H1 (cell line): ENCODE measurements around the gene ARSA. TPM values are rescaled to one million over a fixed set of nuclear protein-coding genes. Genes with fewer than 3 reads are reported as not detected.

Experiments
- CTCF ChIA-PET: fragments of 300-600 bp; sonication (Branson Sonifier 250); formaldehyde crosslinking; loops from one replicate; lab custom pipeline; 2021; ENCODE audit not compliant: partially characterized antibody; lab: Charles Lee
- POLR2A ChIA-PET: fragments of 300-600 bp; sonication (Branson Sonifier 250); formaldehyde crosslinking; loops from one replicate; lab custom pipeline; 2021; ENCODE audit warnings: inconsistent platforms; ENCODE audit not compliant: partially characterized antibody; lab: Charles Lee
- DNase-seq, 2 experiments: peaks; one replicate each; pipeline versions ENCODE4 v3.0.0 to v3.0.0-alpha.2; 2010 to 2022; ENCODE audit warnings: low spot score in 2 of 2, low read depth in 1 of 2, mixed read lengths in 1 of 2
- FAIRE-seq: peaks from 2 replicates; lab custom pipeline; 2011; peaks lifted over from hg19 to GRCh38; lab: Jason Lieb, UNC
- H2AFZ ChIP-seq: 2 replicates; pipeline ENCODE4 v1.8.1; 2012; ENCODE audit warnings: low read length, inconsistent platforms
- H2AK5ac ChIP-seq: 2 replicates; pipeline ENCODE4 v1.6.1; 2013; ENCODE audit warnings: low read depth, low read length
- H2BK120ac ChIP-seq: replicated peaks from 2 replicates; pipeline ENCODE3; 2013; ENCODE audit warnings: low read depth, low read length, inconsistent platforms
- H2BK12ac ChIP-seq: 2 replicates; pipeline ENCODE4 v1.6.1; 2013; ENCODE audit warnings: low read depth, low read length
- H2BK15ac ChIP-seq: 2 replicates; pipeline ENCODE4 v1.6.1; 2013; ENCODE audit warnings: low read length
- H2BK20ac ChIP-seq: 2 replicates; pipeline ENCODE4 v1.6.1; 2013; ENCODE audit warnings: low read length
- H2BK5ac ChIP-seq: 2 replicates; pipeline ENCODE4 v1.6.1; 2013; ENCODE audit warnings: low read depth, low read length
- H3K14ac ChIP-seq: 2 replicates; pipeline ENCODE4 v1.6.1; 2013; ENCODE audit warnings: inconsistent platforms; ENCODE audit not compliant: insufficient read length
- H3K18ac ChIP-seq: 2 replicates; pipeline ENCODE4 v1.6.1; 2013; ENCODE audit warnings: low read length; ENCODE audit errors: extremely low read depth
- H3K23ac ChIP-seq: 2 replicates; pipeline ENCODE4 v1.6.1; 2013; ENCODE audit warnings: inconsistent platforms; ENCODE audit not compliant: insufficient read length
- H3K23me2 ChIP-seq: 2 replicates; pipeline ENCODE4 v1.6.1; 2013; ENCODE audit warnings: low read depth, low read length
- H3K27ac ChIP-seq: 2 replicates; pipeline ENCODE4 v1.6.1; 2011; ENCODE audit warnings: low read depth, low read length, inconsistent platforms
- H3K27me3 ChIP-seq, 4 experiments: replicated peaks in 1 of 4; 1 replicate in 1 of 4; 2 replicates in 3 of 4; pipeline versions ENCODE4 v1.6.1 to v1.8.1; 2011 to 2013; ENCODE audit warnings: low read length in 3 of 4, mild to moderate bottlenecking in 3 of 4, inconsistent platforms in 2 of 4, mixed read lengths in 2 of 4, moderate library complexity in 1 of 4; ENCODE audit not compliant: control insufficient read depth in 3 of 4, insufficient read depth in 3 of 4; ENCODE audit errors: extremely low read depth in 1 of 4
- H3K36me3 ChIP-seq, 4 experiments: 2 replicates each; pipeline versions ENCODE4 v1.6.1 to v1.8.1; 2011 to 2013; ENCODE audit warnings: mild to moderate bottlenecking in 4 of 4, low read length in 3 of 4, moderate library complexity in 2 of 4, control low read depth in 1 of 4, inconsistent platforms in 1 of 4; ENCODE audit not compliant: insufficient read depth in 4 of 4, control insufficient read depth in 2 of 4
- H3K4ac ChIP-seq: replicated peaks from 2 replicates; pipeline ENCODE3; 2013; ENCODE audit warnings: low read length, low read depth, mixed read lengths, inconsistent platforms; ENCODE audit not compliant: insufficient read length
- H3K4me1 ChIP-seq, 4 experiments: replicated peaks in 1 of 4; 1 replicate in 1 of 4; 2 replicates in 3 of 4; pipeline versions ENCODE4 v1.6.1 to v1.8.1; 2011 to 2013; ENCODE audit warnings: low read length in 3 of 4, inconsistent platforms in 2 of 4, mixed read lengths in 1 of 4; ENCODE audit not compliant: insufficient read depth in 4 of 4, control insufficient read depth in 3 of 4
- H3K4me2 ChIP-seq, 2 experiments: 2 replicates each; pipeline versions ENCODE4 v1.6.1 to v1.8.1; 2011 to 2013; ENCODE audit warnings: low read depth in 2 of 2, low read length in 2 of 2, control low read depth in 1 of 2, inconsistent platforms in 1 of 2, mild to moderate bottlenecking in 1 of 2; ENCODE audit not compliant: insufficient read depth in 1 of 2
- H3K4me3 ChIP-seq, 4 experiments: fragments of 200-600, 300-600 bp in 1 of 4; sonication (generic), shearing (Covaris generic), sonication (Bioruptor Twin) in 1 of 4; 2 replicates each; pipeline versions ENCODE4 v1.5.1 to v1.8.1; 2011 to 2016; ENCODE audit warnings: low read length in 4 of 4, low read depth in 3 of 4, control low read depth in 2 of 4, inconsistent platforms in 2 of 4, mild to moderate bottlenecking in 2 of 4, mixed read lengths in 1 of 4, moderate library complexity in 1 of 4; ENCODE audit not compliant: insufficient read depth in 2 of 4; ENCODE audit errors: extremely low read depth in 1 of 4
- H3K56ac ChIP-seq: replicated peaks from 2 replicates; pipeline ENCODE3; 2013; ENCODE audit warnings: low read depth, mild to moderate bottlenecking, mixed read lengths, low read length, inconsistent platforms; ENCODE audit not compliant: insufficient read length
- H3K79me1 ChIP-seq: 2 replicates; pipeline ENCODE4 v1.6.1; 2013; ENCODE audit warnings: low read depth, low read length, control low read depth
- H3K79me2 ChIP-seq, 2 experiments: 2 replicates each; pipeline versions ENCODE4 v1.6.1 to v1.8.1; 2012 to 2013; ENCODE audit warnings: low read length in 2 of 2, mild to moderate bottlenecking in 2 of 2, inconsistent platforms in 1 of 2; ENCODE audit not compliant: insufficient read depth in 2 of 2, control insufficient read depth in 1 of 2
- H3K9ac ChIP-seq, 4 experiments: replicated peaks in 1 of 4; 1 replicate in 1 of 4; 2 replicates in 3 of 4; pipeline versions ENCODE4 v1.6.1 to v1.8.1; 2011 to 2013; ENCODE audit warnings: low read depth in 3 of 4, low read length in 3 of 4, control low read depth in 2 of 4, mild to moderate bottlenecking in 2 of 4, moderate library complexity in 2 of 4, inconsistent platforms in 1 of 4; ENCODE audit errors: extremely low read depth in 1 of 4
- H3K9me3 ChIP-seq, 2 experiments: 2 replicates each; pipeline versions ENCODE4 v1.6.1 to v1.8.1; 2012 to 2013; ENCODE audit warnings: mild to moderate bottlenecking in 2 of 2, moderate library complexity in 2 of 2, control low read depth in 1 of 2, inconsistent platforms in 1 of 2, low read depth in 1 of 2, low read length in 1 of 2, mixed read lengths in 1 of 2; ENCODE audit not compliant: insufficient read depth in 2 of 2
- H4K20me1 ChIP-seq, 2 experiments: replicated peaks in 1 of 2; 2 replicates each; pipeline versions ENCODE3 to v1.8.1; 2011 to 2013; ENCODE audit warnings: inconsistent platforms in 2 of 2, low read length in 2 of 2, mild to moderate bottlenecking in 1 of 2; ENCODE audit not compliant: insufficient read depth in 2 of 2, control insufficient read depth in 1 of 2
- H4K5ac ChIP-seq: 2 replicates; pipeline ENCODE4 v1.6.1; 2013; ENCODE audit warnings: low read length, low read depth, mixed read lengths, inconsistent platforms; ENCODE audit not compliant: insufficient read length
- H4K8ac ChIP-seq: 2 replicates; pipeline ENCODE4 v1.8.0; 2013; ENCODE audit warnings: mild to moderate bottlenecking, moderate library complexity, low read length, inconsistent platforms; ENCODE audit not compliant: insufficient read depth; ENCODE audit errors: extremely low read depth
- H4K91ac ChIP-seq: replicated peaks from 2 replicates; pipeline ENCODE3; 2013; ENCODE audit warnings: low read length, mixed read lengths, inconsistent platforms; ENCODE audit not compliant: insufficient read length
- ATF2 ChIP-seq: IDR thresholded peaks from 2 replicates; pipeline ENCODE4 v1.6.1; 2012; ENCODE audit warnings: low read length, inconsistent platforms
- BCL11A ChIP-seq, 2 experiments: IDR thresholded peaks; one replicate each; pipeline ENCODE4 v1.6.1; 2011; ENCODE audit warnings: low read depth in 2 of 2, low read length in 2 of 2, mild to moderate bottlenecking in 2 of 2
- CBX8 ChIP-seq: fragments of 300-800, 300-1000 bp; sonication (generic); IDR thresholded peaks from 2 replicates; pipeline ENCODE4 v1.7.1; 2016; ENCODE audit warnings: low read depth, low read length, borderline replicate concordance
- EGR1 ChIP-seq: IDR thresholded peaks from 2 replicates; pipeline ENCODE4 v1.6.1; 2011; ENCODE audit warnings: low read depth, low read length, borderline replicate concordance
- GABPA ChIP-seq: IDR thresholded peaks from 2 replicates; pipeline ENCODE4 v1.6.1; 2011; ENCODE audit warnings: mild to moderate bottlenecking, low read length, moderate library complexity, borderline replicate concordance; ENCODE audit not compliant: insufficient read depth
- MAFK ChIP-seq: IDR thresholded peaks from 2 replicates; pipeline ENCODE4 v1.6.1; 2012; ENCODE audit warnings: low read depth, mild to moderate bottlenecking, improper control_type of control experiment, low read length
- NRF1 ChIP-seq: IDR thresholded peaks from 2 replicates; pipeline ENCODE4 v1.6.1; 2011; ENCODE audit warnings: mild to moderate bottlenecking, low read depth, low read length, improper control_type of control experiment
- PHF8 ChIP-seq: fragments of 200-600 bp; sonication (generic); conservative IDR thresholded peaks from 2 replicates; pipeline ENCODE4 v1.7.1; 2012; ENCODE audit warnings: low read depth, mild to moderate bottlenecking, inconsistent platforms, low read length, moderate library complexity
- RAD21 ChIP-seq, 2 experiments: IDR thresholded peaks in 1 of 2; conservative IDR thresholded peaks in 1 of 2; 2 replicates each; pipeline ENCODE4 v1.6.1; 2011; ENCODE audit warnings: low read depth in 2 of 2, low read length in 2 of 2, improper control_type of control experiment in 1 of 2, inconsistent platforms in 1 of 2, mild to moderate bottlenecking in 1 of 2, moderate library complexity in 1 of 2
- SAP30 ChIP-seq: fragments of 300-600 bp; sonication (generic); IDR thresholded peaks from 2 replicates; pipeline ENCODE4 v1.7.1; 2012; ENCODE audit warnings: low read length, moderate library complexity, mild to moderate bottlenecking, inconsistent platforms; ENCODE audit not compliant: insufficient read depth, insufficient replicate concordance
- SP4 ChIP-seq: IDR thresholded peaks from 2 replicates; pipeline ENCODE4 v1.6.1; 2012; ENCODE audit warnings: low read length, inconsistent platforms
- YY1 ChIP-seq: IDR thresholded peaks from 2 replicates; pipeline ENCODE4 v1.6.1; 2011; ENCODE audit warnings: low read depth, mild to moderate bottlenecking, low read length
- WGBS, 2 experiments: shearing (Covaris generic) in 1 of 2; methylation state at CpG; one replicate each; pipeline versions ENCODE4 v1.1.6 to v1.1.7; 2013 to 2015; ENCODE audit warnings: low lambda C conversion rate in 2 of 2, mixed read lengths in 2 of 2, inconsistent platforms in 1 of 2, low coverage in 1 of 2, missing lambda C conversion rate in 1 of 2; ENCODE audit not compliant: insufficient replicate concordance in 2 of 2, insufficient coverage in 1 of 2, insufficient read length in 1 of 2; ENCODE audit errors: extremely low coverage in 1 of 2, missing lambda C conversion rate in 1 of 2; 5-methylcytosine and 5-hydroxymethylcytosine counted together
- polyA plus RNA-seq, 7 experiments: library from polyadenylated mRNA; depleted of rRNA in 3 of 7; stranded (reverse) in 5 of 7; unstranded in 2 of 7; fragments of >200 nt in 5 of 7; fragments of 200-250 nt in 2 of 7; gene quantifications; 1 replicate in 5 of 7; 2 replicates in 1 of 7; 4 replicates in 1 of 7; pipeline versions ENCODE4 v1.2.1 to v1.2.3, GENCODE V29; 2011 to 2013; ENCODE audit warnings: missing spikeins in 2 of 7, mixed read lengths in 2 of 7
- total RNA-seq: library from RNA; stranded (reverse); fragmentation: NEBNext Ultra II Directional; extraction: Animal tissue kit (Norgen Biotek cat#: 25700); gene quantifications from 2 replicates; pipeline ENCODE4 v1.2.1, GENCODE V29; 2021

ARSA gene
- total and polyA plus RNA-seq, 2 of the 8 experiments (the other 6 are each of a cell fraction or from before 2014, with no cell fraction given): 9.8 to 10.1 TPM

- Histone ChIP-seq H2BK15ac (no peak overlapping the region), H3K4me3 (no peak overlapping the region), H3K79me1 (no peaks in the 10 kb centered on the region), H2BK12ac (no peak overlapping the region), H2BK120ac (no peak overlapping the region), H3K14ac (no peak overlapping the region), H3K56ac (no peak overlapping the region), H2AFZ (no peak overlapping the region), H4K91ac (no peak overlapping the region), H3K9me3 (no peaks in the 10 kb centered on the region; a peak in 1 of 4 replicates), H3K27me3 (peaks cover 0 to 2% (median 0%) of the 10 kb centered on the region in 4 experiments; a peak in 3 of 7 replicates), H2BK20ac (no peak overlapping the region), H3K4me2 (no peak overlapping the region), H4K5ac (no peak overlapping the region), H3K4me1 (no peaks in the 10 kb centered on the region), H3K23ac (no peak overlapping the region), H3K4ac (no peak overlapping the region), H3K9ac (no peak overlapping the region), H3K18ac (no peak overlapping the region), H3K36me3 (no peaks in the 10 kb centered on the region), H4K20me1 (no peaks in the 10 kb centered on the region), H2BK5ac (no peak overlapping the region), H4K8ac (no peak overlapping the region), H2AK5ac (no peak overlapping the region), H3K27ac (no peak overlapping the region), H3K23me2 (no peaks in the 10 kb centered on the region; the same call in 1 of the 2 replicates), H3K79me2 (no peaks in the 10 kb centered on the region)
- ChIA-PET POLR2A (interaction anchor here (0.6 kb wide), 1 partner anchor 297 kb away, joined by 3 read pairs; no protein-coding TSS in a partner anchor), CTCF (interaction anchor here (0.9 to 2.3 kb wide), 4 partner anchors 26 to 45 kb away, joined by 4 to 6 read pairs (median 4); no protein-coding TSS in a partner anchor)
- 90% methylated on average over 2 of the region's 2 CpGs; no CpG with 5 or more reads in 1 of the 2 experiments for WGBS, 2 experiments
- DNase-seq (no peak), FAIRE-seq (no peak)
- TF ChIP-seq SP4 (no peak), SAP30 (no peak), YY1 (no peak), RAD21 (IDR thresholded peaks at IDR 0.05 in 1 of 2, conservative IDR thresholded peaks at IDR 0.05 in 1 of 2; ENCODE audit: low read depth in 2 of 2, low read length in 2 of 2) (no peak), BCL11A (IDR thresholded peaks at IDR 0.05; ENCODE audit: low read depth in 2 of 2, low read length in 2 of 2) (no peak), ATF2 (no peak), EGR1 (no peak), GABPA (no peak), NRF1 (no peak), CBX8 (no peak), MAFK (no peak), PHF8 (no peak)
These were observed 37.8 kb upstream of the ARSA start for GRCh38 chr22:50665738-50666137.
